ENCODE measurements around the gene C14orf39. TPM values are rescaled to one million over a fixed set of nuclear protein-coding genes. Genes with fewer than 3 reads are reported as not detected.
A peak's percentile ranks its signal among the peaks of the same experiment; 100 is the strongest.

The C14orf39 gene
- total and polyA plus RNA-seq, 2 of the 8 experiments (the other 6 are each of a cell fraction or from before 2014, with no cell fraction given) = 0.18 to 1.2 TPM

DNA sequence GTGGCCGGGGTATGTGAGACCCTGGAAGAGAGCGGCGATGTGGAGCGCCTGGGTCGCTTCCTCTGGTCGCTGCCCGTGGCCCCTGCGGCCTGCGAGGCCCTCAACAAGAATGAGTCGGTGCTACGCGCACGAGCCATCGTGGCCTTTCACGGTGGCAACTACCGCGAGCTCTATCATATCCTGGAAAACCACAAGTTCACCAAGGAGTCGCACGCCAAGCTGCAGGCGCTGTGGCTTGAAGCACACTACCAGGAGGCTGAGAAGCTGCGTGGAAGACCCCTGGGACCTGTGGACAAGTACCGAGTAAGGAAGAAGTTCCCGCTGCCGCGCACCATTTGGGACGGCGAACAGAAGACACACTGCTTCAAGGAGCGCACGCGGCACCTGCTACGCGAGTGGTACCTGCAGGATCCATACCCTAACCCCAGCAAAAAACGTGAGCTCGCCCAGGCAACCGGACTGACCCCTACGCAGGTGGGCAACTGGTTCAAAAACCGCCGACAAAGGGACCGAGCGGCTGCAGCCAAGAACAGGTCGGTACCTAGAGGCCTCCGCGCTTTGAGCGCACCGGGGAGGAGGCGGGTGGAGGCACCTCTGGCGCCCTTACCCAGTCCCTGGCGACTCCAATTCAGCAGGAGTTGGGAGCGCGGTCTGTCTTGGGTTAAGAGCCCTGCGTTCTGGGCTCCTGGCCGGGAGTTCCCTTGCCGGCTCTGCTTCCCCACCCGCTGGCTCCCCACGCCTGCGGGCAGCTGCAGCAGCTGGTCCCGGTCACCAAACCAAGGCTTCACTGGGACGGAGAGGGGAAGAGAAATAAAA is 23.8 kb upstream of the C14orf39 start:
- peaks cover 17 to 48% (median 24%) of the 10 kb centered on the region in 4 experiments for H3K4me1 ChIP-seq (replicated peaks in 1 of 4; ENCODE audit: control insufficient read depth in 3 of 4, insufficient read depth in 4 of 4, low read length in 3 of 4)
- no peak overlapping the region for H3K27ac ChIP-seq (ENCODE audit: low read depth, low read length)
- peaks cover 82 to 100% (median 91%) of the 10 kb centered on the region in 4 experiments for H3K27me3 ChIP-seq (replicated peaks in 1 of 4; ENCODE audit: control insufficient read depth in 3 of 4, extremely low read depth in 1 of 4, insufficient read depth in 3 of 4, low read length in 3 of 4)
- peaks cover 11% of the 10 kb centered on the region; the same call in 1 of the 2 replicates for H3K23me2 ChIP-seq (ENCODE audit: low read depth, low read length)
- ChIA-PET CTCF (ENCODE audit: partially characterized antibody) (interaction anchor here (0.9 to 1.5 kb wide), 4 partner anchors 136 to 163 kb away, joined by 3 to 4 read pairs (median 4); no protein-coding TSS in a partner anchor), POLR2A (ENCODE audit: partially characterized antibody) (interaction anchor here (1.2 to 1.5 kb wide), 3 partner anchors 134 to 159 kb away, joined by 3 to 5 read pairs (median 3); no protein-coding TSS in a partner anchor)
- H4K5ac ChIP-seq (ENCODE audit: insufficient read length, low read depth, low read length) = no peak overlapping the region
- peak overlapping the region; percentile 84; the same call in 1 of the 2 replicates for H2BK15ac ChIP-seq (ENCODE audit: low read length)
- no peak overlapping the region for H3K9ac ChIP-seq (replicated peaks in 1 of 4; ENCODE audit: extremely low read depth in 1 of 4, low read depth in 3 of 4, low read length in 3 of 4)
- no peak overlapping the region for H4K91ac ChIP-seq (replicated peaks; ENCODE audit: insufficient read length, low read length)
- no peak overlapping the region for H3K18ac ChIP-seq (ENCODE audit: extremely low read depth, low read length)
- H3K9me3 ChIP-seq (ENCODE audit: insufficient read depth in 2 of 2, low read depth in 1 of 2, low read length in 1 of 2) = no peaks in the 10 kb centered on the region
- H2BK120ac ChIP-seq (replicated peaks; ENCODE audit: low read depth, low read length) = no peak overlapping the region
- H3K23ac ChIP-seq (ENCODE audit: insufficient read length) = no peak overlapping the region
- H3K56ac ChIP-seq (replicated peaks; ENCODE audit: insufficient read length, low read depth, low read length) = no peak overlapping the region
- H2AK5ac ChIP-seq (ENCODE audit: low read depth, low read length) = no peak overlapping the region
- peak overlapping the region; percentile 16 to 57 (median 48); a peak in 7 of 8 replicates for H3K4me3 ChIP-seq (ENCODE audit: extremely low read depth in 1 of 4, insufficient read depth in 2 of 4, low read depth in 3 of 4, low read length in 4 of 4)
- FAIRE-seq (no peak), DNase-seq (ENCODE audit: low read depth in 1 of 2, low spot score in 2 of 2) (peak in 1 of 2 experiments; percentile 79)
- H3K79me2 ChIP-seq (ENCODE audit: control insufficient read depth in 1 of 2, insufficient read depth in 2 of 2, low read length in 2 of 2) = no peaks in the 10 kb centered on the region
- H3K36me3 ChIP-seq (ENCODE audit: control insufficient read depth in 2 of 4, insufficient read depth in 4 of 4, low read length in 3 of 4) = peaks cover 0 to 8% (median 0%) of the 10 kb centered on the region in 4 experiments; a peak in 1 of 8 replicates
- H2BK12ac ChIP-seq (ENCODE audit: low read depth, low read length) = peak overlapping the region; percentile 12; the same call in 1 of the 2 replicates
- 2% methylated on average over 57 of the region's 58 CpGs; no CpG with 5 or more reads in 1 of the 2 experiments for WGBS, 2 experiments (ENCODE audit: extremely low coverage in 1 of 2, insufficient coverage in 1 of 2, insufficient read length in 1 of 2, insufficient replicate concordance in 2 of 2, low coverage in 1 of 2, low lambda C conversion rate in 2 of 2, missing lambda C conversion rate in 1 of 2)
- H2BK5ac ChIP-seq (ENCODE audit: low read depth, low read length) = no peak overlapping the region; the same call in 1 of the 2 replicates
- H3K4ac ChIP-seq (replicated peaks; ENCODE audit: insufficient read length, low read depth, low read length) = peak overlapping the region; percentile 47
- peak overlapping the region; percentile 71 for H4K8ac ChIP-seq (ENCODE audit: extremely low read depth, insufficient read depth, low read length)
- H2AFZ ChIP-seq (ENCODE audit: low read length) = no peak overlapping the region
- peak overlapping the region; percentile 78 to 88 for H3K4me2 ChIP-seq (ENCODE audit: insufficient read depth in 1 of 2, low read depth in 2 of 2, low read length in 2 of 2)
- H3K14ac ChIP-seq (ENCODE audit: insufficient read length) = no peak overlapping the region
- no peaks in the 10 kb centered on the region for H3K79me1 ChIP-seq (ENCODE audit: low read depth, low read length)
- H4K20me1 ChIP-seq (replicated peaks in 1 of 2; ENCODE audit: control insufficient read depth in 1 of 2, insufficient read depth in 2 of 2, low read length in 2 of 2) = peaks cover 0 to 25% of the 10 kb centered on the region in 2 experiments
- no peak overlapping the region for H2BK20ac ChIP-seq (ENCODE audit: low read length)
- TF ChIP-seq EZH2 (IDR thresholded peaks at IDR 0.05; ENCODE audit: low read depth, low read length, severe bottlenecking) (peak; percentile 88), CTBP2 (IDR thresholded peaks at IDR 0.05; ENCODE audit: borderline replicate concordance, insufficient read depth, insufficient read length, low read length) (peak; percentile 66), CBX8 (IDR thresholded peaks at IDR 0.05; ENCODE audit: borderline replicate concordance, low read depth, low read length) (peak; percentile 49; the same call in 1 of the 2 replicates), RNF2 (IDR thresholded peaks at IDR 0.05; ENCODE audit: borderline replicate concordance, low read depth, low read length, missing control alignments, poor library complexity, severe bottlenecking) (peak; percentile 83), EGR1 (IDR thresholded peaks at IDR 0.05; ENCODE audit: borderline replicate concordance, low read depth, low read length) (0 out of 2 replicates have a peak, but pooled peaks have one; percentile 29), GABPA (IDR thresholded peaks at IDR 0.05; ENCODE audit: borderline replicate concordance, insufficient read depth, low read length) (0 out of 2 replicates have a peak, but pooled peaks have one; percentile 2), YY1 (IDR thresholded peaks at IDR 0.05; ENCODE audit: low read depth, low read length) (no peak), RFX5 (IDR thresholded peaks at IDR 0.05; ENCODE audit: borderline replicate concordance, low read depth, low read length) (no peak), TBP (IDR thresholded peaks at IDR 0.05; ENCODE audit: low read depth, low read length) (peak; percentile 29; the same call in 1 of the 2 replicates), BRCA1 (IDR thresholded peaks at IDR 0.05; ENCODE audit: low read depth, low read length) (no peak)

All from H1 (cell line).